ENCODE measurements around the gene NT5DC3. TPM values are rescaled to one million over a fixed set of nuclear protein-coding genes. Genes with fewer than 3 reads are reported as not detected.

NT5DC3 gene
- total and polyA plus RNA-seq, 2 experiments from 2014 or later, result 2.8 to 6.3 TPM

GRCh38 chr12:103832048-103832997, 8.7 kb downstream of the NT5DC3 start:
- H3K9me2 ChIP-seq (replicated peaks; ENCODE audit: insufficient read depth), result no peaks in the 10 kb centered on the region
- H2AFZ ChIP-seq, result no peak overlapping the region
- peaks cover 10% of the 10 kb centered on the region for H3K4me1 ChIP-seq (ENCODE audit: insufficient read depth)
- H4K20me1 ChIP-seq (ENCODE audit: insufficient read depth, poor library complexity, severe bottlenecking), result no peaks in the 10 kb centered on the region
- peaks cover 77% of the 10 kb centered on the region for H3K79me2 ChIP-seq
- H3K4me3 ChIP-seq, result no peak overlapping the region
- H3K36me3 ChIP-seq (replicated peaks; ENCODE audit: insufficient read depth, low read depth), result no peaks in the 10 kb centered on the region
- H3K27ac ChIP-seq, result no peak overlapping the region
- no peaks in the 10 kb centered on the region for H3K27me3 ChIP-seq
- TF ChIP-seq EZH2phosphoT487 (IDR thresholded peaks at IDR 0.05; ENCODE audit: low read depth, severe bottlenecking, unreplicated experiment) (no peak), CTCF (IDR thresholded peaks at IDR 0.05; ENCODE audit: poor library complexity) (no peak), EZH2 (IDR thresholded peaks at IDR 0.05; ENCODE audit: borderline replicate concordance) (no peak)
- H3K9me3 ChIP-seq (ENCODE audit: low read depth), result no peaks in the 10 kb centered on the region
- 82% methylated on average over 11 of the region's 11 CpGs for WGBS (ENCODE audit: low lambda C conversion rate, missing lambda C conversion rate)
- H3K4me2 ChIP-seq, result no peak overlapping the region
- DNase-seq (ENCODE audit: low spot score), result no peak

GRCh38 chr12:103830730-103831320, 10.2 kb downstream of the NT5DC3 start:
- no peak overlapping the region for H3K27ac ChIP-seq
- no peaks in the 10 kb centered on the region for H4K20me1 ChIP-seq (ENCODE audit: insufficient read depth, poor library complexity, severe bottlenecking)
- no peak overlapping the region for H2AFZ ChIP-seq
- no peak overlapping the region for H3K4me3 ChIP-seq
- H3K9me3 ChIP-seq (ENCODE audit: low read depth), result no peaks in the 10 kb centered on the region
- no peaks in the 10 kb centered on the region for H3K9me2 ChIP-seq (replicated peaks; ENCODE audit: insufficient read depth)
- peaks cover 72% of the 10 kb centered on the region for H3K79me2 ChIP-seq
- TF ChIP-seq CTCF (IDR thresholded peaks at IDR 0.05; ENCODE audit: poor library complexity) (no peak), EZH2phosphoT487 (IDR thresholded peaks at IDR 0.05; ENCODE audit: low read depth, severe bottlenecking, unreplicated experiment) (no peak), EZH2 (IDR thresholded peaks at IDR 0.05; ENCODE audit: borderline replicate concordance) (no peak)
- DNase-seq (ENCODE audit: low spot score), result no peak
- peaks cover 10% of the 10 kb centered on the region for H3K4me1 ChIP-seq (ENCODE audit: insufficient read depth)
- no peak overlapping the region for H3K4me2 ChIP-seq
- H3K27me3 ChIP-seq, result no peaks in the 10 kb centered on the region
- H3K36me3 ChIP-seq (replicated peaks; ENCODE audit: insufficient read depth, low read depth), result no peaks in the 10 kb centered on the region
- 97% methylated on average over 2 of the region's 2 CpGs for WGBS (ENCODE audit: low lambda C conversion rate, missing lambda C conversion rate)

GRCh38 chr12:103830025-103830725, 10.9 kb downstream of the NT5DC3 start:
- Histone ChIP-seq H2AFZ (no peak overlapping the region), H4K20me1 (ENCODE audit: insufficient read depth, poor library complexity, severe bottlenecking) (no peaks in the 10 kb centered on the region), H3K36me3 (replicated peaks; ENCODE audit: insufficient read depth, low read depth) (no peaks in the 10 kb centered on the region), H3K79me2 (peaks cover 65% of the 10 kb centered on the region), H3K4me3 (no peak overlapping the region), H3K4me1 (ENCODE audit: insufficient read depth) (peaks cover 10% of the 10 kb centered on the region), H3K9me3 (ENCODE audit: low read depth) (no peaks in the 10 kb centered on the region), H3K4me2 (no peak overlapping the region), H3K9me2 (replicated peaks; ENCODE audit: insufficient read depth) (no peaks in the 10 kb centered on the region), H3K27me3 (no peaks in the 10 kb centered on the region), H3K27ac (no peak overlapping the region)
- DNase-seq (ENCODE audit: low spot score), result no peak
- 97% methylated on average over 5 of the region's 5 CpGs for WGBS (ENCODE audit: low lambda C conversion rate, missing lambda C conversion rate)
- no peak for TF ChIP-seq EZH2phosphoT487 (IDR thresholded peaks at IDR 0.05; ENCODE audit: low read depth, severe bottlenecking, unreplicated experiment)
- TF ChIP-seq CTCF (IDR thresholded peaks at IDR 0.05; ENCODE audit: poor library complexity), result no peak
- no peak for TF ChIP-seq EZH2 (IDR thresholded peaks at IDR 0.05; ENCODE audit: borderline replicate concordance)

Data from hepatocyte (in vitro differentiated cells).